H9 (cell line): ENCODE data around the gene GCNT1. TPM values are rescaled to one million over a fixed set of nuclear protein-coding genes. Genes with fewer than 3 reads are reported as not detected.

Experiments used
- DNase-seq: peaks from one replicate; pipeline ENCODE4 v3.0.0-alpha.2; 2017
- H2AFZ ChIP-seq: one replicate; pipeline ENCODE4 v1.6.1; 2013; ENCODE audit warnings: mild to moderate bottlenecking, low read length, control low read depth, moderate library complexity
- H2AK5ac ChIP-seq: 2 replicates; pipeline ENCODE4 v1.6.1; 2013; ENCODE audit warnings: low read length, control low read depth, mixed read lengths; ENCODE audit not compliant: insufficient read length
- H2BK120ac ChIP-seq: one replicate; pipeline ENCODE4 v1.6.1; 2013; ENCODE audit warnings: low read depth, mild to moderate bottlenecking, low read length, control low read depth, inconsistent platforms; ENCODE audit not compliant: poor library complexity, severe bottlenecking
- H2BK12ac ChIP-seq: 2 replicates; pipeline ENCODE4 v1.6.1; 2013; ENCODE audit warnings: low read length, control low read depth, mixed read lengths, low read depth; ENCODE audit not compliant: insufficient read length
- H2BK15ac ChIP-seq: 2 replicates; pipeline ENCODE4 v1.6.1; 2013; ENCODE audit warnings: low read depth, low read length, control low read depth
- H2BK20ac ChIP-seq: one replicate; pipeline ENCODE4 v1.6.1; 2013; ENCODE audit warnings: low read depth, mild to moderate bottlenecking, low read length, control low read depth, inconsistent platforms; ENCODE audit not compliant: poor library complexity, severe bottlenecking
- H2BK5ac ChIP-seq: 2 replicates; pipeline ENCODE4 v1.6.1; 2013; ENCODE audit warnings: low read length, control low read depth, mixed read lengths; ENCODE audit not compliant: insufficient read length
- H3K14ac ChIP-seq: 2 replicates; pipeline ENCODE4 v1.6.1; 2013; ENCODE audit warnings: low read length, control low read depth; ENCODE audit not compliant: insufficient read depth
- H3K18ac ChIP-seq: 2 replicates; pipeline ENCODE4 v1.6.1; 2013; ENCODE audit warnings: low read depth, mild to moderate bottlenecking, mixed read lengths, low read length, control low read depth; ENCODE audit not compliant: insufficient read length
- H3K23ac ChIP-seq: 2 replicates; pipeline ENCODE4 v1.6.1; 2013; ENCODE audit warnings: low read length, control low read depth, mixed read lengths, low read depth; ENCODE audit not compliant: insufficient read length
- H3K23me2 ChIP-seq: 2 replicates; pipeline ENCODE4 v1.6.1; 2013; ENCODE audit warnings: low read depth, mild to moderate bottlenecking, mixed read lengths, low read length, control low read depth; ENCODE audit not compliant: insufficient read length, poor library complexity, severe bottlenecking
- H3K27ac ChIP-seq: 2 replicates; pipeline ENCODE4 v1.5.1; 2013; ENCODE audit warnings: low read length, control low read depth, mixed read lengths, low read depth; ENCODE audit not compliant: insufficient read length
- H3K27me3 ChIP-seq: 2 replicates; pipeline ENCODE4 v1.6.1; 2013; ENCODE audit warnings: low read length, control low read depth, inconsistent platforms; ENCODE audit not compliant: insufficient read depth
- H3K4ac ChIP-seq: 2 replicates; pipeline ENCODE4 v1.6.1; 2013; ENCODE audit warnings: low read depth, mild to moderate bottlenecking, control low read depth, inconsistent platforms, low read length, moderate library complexity
- H3K4me1 ChIP-seq: 2 replicates; pipeline ENCODE4 v1.6.1; 2013; ENCODE audit warnings: low read length, control low read depth, inconsistent platforms; ENCODE audit not compliant: insufficient read depth
- H3K4me2 ChIP-seq: 2 replicates; pipeline ENCODE4 v1.6.1; 2013; ENCODE audit warnings: low read length, control low read depth, mixed read lengths; ENCODE audit not compliant: insufficient read length, insufficient read depth
- H3K56ac ChIP-seq: 2 replicates; pipeline ENCODE4 v1.6.1; 2013; ENCODE audit warnings: low read depth, mild to moderate bottlenecking, mixed read lengths, low read length, control low read depth; ENCODE audit not compliant: insufficient read length
- H3K79me1 ChIP-seq: 2 replicates; pipeline ENCODE4 v1.6.1; 2013; ENCODE audit warnings: low read depth, mild to moderate bottlenecking, moderate library complexity, low read length, control low read depth, inconsistent platforms; ENCODE audit not compliant: insufficient read depth, poor library complexity, severe bottlenecking
- H3K79me2 ChIP-seq: 2 replicates; pipeline ENCODE4 v1.6.1; 2013; ENCODE audit warnings: low read length, control low read depth, inconsistent platforms; ENCODE audit not compliant: insufficient read depth
- H3K9ac ChIP-seq: 2 replicates; pipeline ENCODE4 v1.6.1; 2013; ENCODE audit warnings: low read length, control low read depth, mixed read lengths; ENCODE audit not compliant: insufficient read length; ENCODE audit errors: extremely low read depth
- H3K9me3 ChIP-seq: one replicate; pipeline ENCODE4 v1.6.1; 2013; ENCODE audit warnings: low read depth, low read length, inconsistent platforms; ENCODE audit not compliant: control insufficient read depth
- H3T11ph ChIP-seq: one replicate; pipeline ENCODE4 v1.6.1; 2013; ENCODE audit warnings: mild to moderate bottlenecking, low read length, control low read depth, inconsistent platforms
- H4K20me1 ChIP-seq: one replicate; pipeline ENCODE4 v1.6.1; 2013; ENCODE audit not compliant: control insufficient read depth, insufficient read length, insufficient read depth
- H4K5ac ChIP-seq: 2 replicates; pipeline ENCODE4 v1.6.1; 2013; ENCODE audit warnings: low read depth, mild to moderate bottlenecking, mixed read lengths, low read length, control low read depth; ENCODE audit not compliant: insufficient read length
- H4K8ac ChIP-seq: replicated peaks from 2 replicates; pipeline ENCODE4 v1.6.1; 2013; ENCODE audit warnings: low read length, control low read depth, mixed read lengths, low read depth; ENCODE audit not compliant: insufficient read length
- H4K91ac ChIP-seq: 2 replicates; pipeline ENCODE4 v1.6.1; 2013; ENCODE audit warnings: low read depth, mild to moderate bottlenecking, moderate library complexity, mixed read lengths, low read length, control low read depth; ENCODE audit not compliant: insufficient read length
- H3K27ac Mint-ChIP-seq, 3 experiments: 2 replicates in 2 of 3; 3 replicates in 1 of 3; pipeline ENCODE4 v1.8.0; 2020 to 2021; ENCODE audit warnings: mixed read lengths in 3 of 3, mild to moderate bottlenecking in 1 of 3, moderate library complexity in 1 of 3
- H3K27me3 Mint-ChIP-seq: 2 replicates; pipeline ENCODE4 v1.8.0; 2021; ENCODE audit warnings: low read depth, mild to moderate bottlenecking, moderate library complexity, mixed read lengths
- H3K36me3 Mint-ChIP-seq, 3 experiments: 2 replicates in 2 of 3; 3 replicates in 1 of 3; pipeline ENCODE4 v1.8.0; 2020 to 2021; ENCODE audit warnings: low read depth in 3 of 3, mixed read lengths in 3 of 3; ENCODE audit not compliant: insufficient read depth in 1 of 3
- H3K4me1 Mint-ChIP-seq, 2 experiments: 2 replicates each; pipeline ENCODE4 v1.8.0; 2020; ENCODE audit warnings: mixed read lengths in 2 of 2
- H3K4me3 Mint-ChIP-seq, 2 experiments: 2 replicates in 1 of 2; 3 replicates in 1 of 2; pipeline ENCODE4 v1.8.0; 2020 to 2021; ENCODE audit warnings: mild to moderate bottlenecking in 2 of 2, mixed read lengths in 2 of 2, moderate library complexity in 1 of 2
- H3K9me3 Mint-ChIP-seq, 2 experiments: 2 replicates in 1 of 2; 3 replicates in 1 of 2; pipeline ENCODE4 v1.8.0; 2020; ENCODE audit warnings: mild to moderate bottlenecking in 2 of 2, mixed read lengths in 2 of 2, moderate library complexity in 1 of 2
- CTCF ChIP-seq: fragments of 200-600 bp; sonication (generic); conservative IDR thresholded peaks from 3 replicates; pipeline ENCODE4 v1.8.0; 2021; ENCODE audit warnings: antibody characterized with exemption, mild to moderate bottlenecking
- WGBS: extraction: QIAGEN DNeasy Blood & Tissue Kit; methylation state at CpG from one replicate; pipeline ENCODE4 v1.1.7; 2013; ENCODE audit warnings: missing lambda C conversion rate, low lambda C conversion rate, mixed read lengths; ENCODE audit not compliant: insufficient read length; ENCODE audit errors: extremely low coverage; 5-methylcytosine and 5-hydroxymethylcytosine counted together
- total RNA-seq: library from RNA; stranded (reverse); gene quantifications from 2 replicates; pipeline ENCODE4 v1.2.1, GENCODE V29; 2021

The GCNT1 gene
- total RNA-seq, 1 experiment from 2014 or later, result 35.6 TPM

- Mint-ChIP-seq H3K27ac (no peak overlapping the region; a peak in 1 of 7 replicates), H3K27me3 (no peaks in the 10 kb centered on the region), H3K36me3 (peaks cover 0 to 10% (median 2%) of the 10 kb centered on the region in 3 experiments; a peak in 3 of 7 replicates), H3K4me3 (no peak overlapping the region), H3K9me3 (peaks cover 9 to 11% of the 10 kb centered on the region in 2 experiments), H3K4me1 (no peaks in the 10 kb centered on the region)
- DNase-seq, result no peak
- H3K56ac ChIP-seq, result no peak overlapping the region
- no peak overlapping the region for H2BK15ac ChIP-seq
- no peaks in the 10 kb centered on the region for H3K79me2 ChIP-seq
- H3K79me1 ChIP-seq, result no peaks in the 10 kb centered on the region
- H3K27ac ChIP-seq, result no peak overlapping the region
- TF ChIP-seq CTCF, result no peak
- no peak overlapping the region for H3K4ac ChIP-seq
- no peak overlapping the region for H3K4me2 ChIP-seq
- no peak overlapping the region for H2AK5ac ChIP-seq
- H2BK20ac ChIP-seq, result no peak overlapping the region
- H2BK12ac ChIP-seq, result no peak overlapping the region
- H3K14ac ChIP-seq, result no peak overlapping the region
- H3K27me3 ChIP-seq, result no peaks in the 10 kb centered on the region
- no peaks in the 10 kb centered on the region for H4K20me1 ChIP-seq
- no peaks in the 10 kb centered on the region for H3K9me3 ChIP-seq
- H3K4me1 ChIP-seq, result no peaks in the 10 kb centered on the region
- no peak overlapping the region for H2BK5ac ChIP-seq
- no peak overlapping the region for H2AFZ ChIP-seq
- H3K23ac ChIP-seq, result no peak overlapping the region
- no peak overlapping the region for H3T11ph ChIP-seq
- H4K91ac ChIP-seq, result no peak overlapping the region
- no peak overlapping the region for H4K8ac ChIP-seq
- H3K9ac ChIP-seq, result no peak overlapping the region
- H2BK120ac ChIP-seq, result no peak overlapping the region
- no CpG with 5 or more reads among the region's 1 CpG for WGBS
- no peaks in the 10 kb centered on the region for H3K23me2 ChIP-seq
- H3K18ac ChIP-seq, result no peak overlapping the region
- no peak overlapping the region for H4K5ac ChIP-seq
These were observed 51.1 kb downstream of the GCNT1 start for GRCh38 chr9:76510041-76510440.
